Neural crest cell (in vitro differentiated cells): ENCODE results near the gene STX19. TPM values are rescaled to one million over a fixed set of nuclear protein-coding genes. Genes with fewer than 3 reads are reported as not detected.
"Not testable (repeated sequence)": the region's sequence is repeated elsewhere in the genome, so short reads cannot be mapped to it uniquely, and the experiment has no call there.

Experiments used
- DNase-seq: peaks from one replicate; pipeline ENCODE4 v3.0.0; 2021; ENCODE audit warnings: low read depth, mixed read lengths, low spot score
- H3K27ac Mint-ChIP-seq: one replicate; pipeline ENCODE4 v1.8.0; 2021; ENCODE audit warnings: mild to moderate bottlenecking, mixed read lengths; ENCODE audit not compliant: unreplicated experiment
- H3K27me3 Mint-ChIP-seq: 2 replicates; pipeline ENCODE4 v1.8.0; 2021; ENCODE audit warnings: low read depth, mild to moderate bottlenecking, mixed read lengths
- H3K36me3 Mint-ChIP-seq: 2 replicates; pipeline ENCODE4 v1.8.0; 2021; ENCODE audit warnings: low read depth, mild to moderate bottlenecking, mixed read lengths
- H3K4me1 Mint-ChIP-seq: 2 replicates; pipeline ENCODE4 v1.8.0; 2021; ENCODE audit warnings: mixed read lengths
- H3K4me3 Mint-ChIP-seq: one replicate; pipeline ENCODE4 v1.8.0; 2021; ENCODE audit warnings: mild to moderate bottlenecking, mixed read lengths
- H3K9me3 Mint-ChIP-seq: 2 replicates; pipeline ENCODE4 v1.8.0; 2021; ENCODE audit warnings: mixed read lengths
- total RNA-seq: library from RNA; stranded (reverse); gene quantifications from 2 replicates; pipeline ENCODE4 v1.2.1, GENCODE V29; 2021
- TF ChIP-seq, protein P1 (sequence below): fragments of 200-600 bp; sonication (generic); conservative IDR thresholded peaks from 2 replicates; pipeline ENCODE4 v1.5.0; 2021; ENCODE audit warnings: antibody characterized with exemption, mild to moderate bottlenecking

Gene STX19
- total RNA-seq, 1 donor from 2014 or later, result not detected

DNA sequence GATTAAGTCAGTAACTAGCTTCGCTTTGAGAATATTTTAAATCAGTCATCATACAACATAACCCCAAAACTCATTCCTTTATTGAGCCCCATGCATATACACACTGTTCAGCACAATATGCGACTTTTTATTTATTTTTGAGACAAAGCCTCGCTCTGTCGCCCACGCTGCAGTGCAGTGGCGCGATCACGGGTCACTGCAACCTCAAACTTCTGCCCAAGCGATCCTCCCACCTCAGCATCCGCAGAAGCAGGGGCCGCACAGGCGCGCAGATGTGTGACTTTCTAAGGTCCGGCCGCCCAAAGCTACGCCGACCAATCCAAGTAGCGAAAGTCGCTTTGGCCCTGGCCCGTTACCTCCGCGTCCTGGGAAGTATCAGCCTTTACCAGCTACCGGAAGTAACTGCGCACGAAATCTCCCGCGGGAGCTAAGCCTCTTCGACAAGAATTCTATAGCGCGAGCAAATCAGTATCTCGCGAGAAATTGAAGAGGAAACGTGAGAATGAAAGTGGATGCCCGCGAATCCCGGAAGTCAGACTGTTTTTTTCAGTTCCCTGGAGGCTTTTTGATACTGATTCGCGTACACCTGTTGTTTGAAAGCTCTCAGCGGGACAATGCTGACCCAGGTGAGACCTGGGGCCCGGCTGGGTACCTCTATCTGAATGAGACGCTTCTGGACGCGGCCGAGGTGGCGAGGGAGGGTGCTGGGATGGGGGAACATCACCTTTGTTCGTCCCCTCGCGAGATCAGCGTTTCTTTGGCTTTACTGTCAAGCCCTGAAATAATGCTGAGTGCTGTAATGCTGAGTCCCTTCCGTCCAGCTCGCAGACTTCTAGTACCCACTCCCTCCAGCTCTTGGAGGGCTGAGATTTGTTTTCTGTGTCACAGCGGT lies 34.4 kb upstream of the STX19 start, which contains the start of the genes DHFR2 and NSUN3:
Gene DHFR2 (minus strand): TSS at position 404 of the 892 bp plus-strand sequence. CDS start 1,405 bp downstream, outside the sequence.
Gene NSUN3 (plus strand): TSS at position 549 of the 892 bp plus-strand sequence. CDS start 66 bp downstream, at position 615.
- Mint-ChIP-seq H3K27ac (peak within 1 kb of the TSS; percentile 100), H3K36me3 (peaks cover 10% of the 10 kb centered on the region), H3K9me3 (no peaks in the 10 kb centered on the region), H3K4me1 (peaks cover 33% of the 10 kb centered on the region), H3K4me3 (peak within 1 kb of the TSS; percentile 97), H3K27me3 (no peaks in the 10 kb centered on the region)
- TF ChIP-seq, protein P1, sequence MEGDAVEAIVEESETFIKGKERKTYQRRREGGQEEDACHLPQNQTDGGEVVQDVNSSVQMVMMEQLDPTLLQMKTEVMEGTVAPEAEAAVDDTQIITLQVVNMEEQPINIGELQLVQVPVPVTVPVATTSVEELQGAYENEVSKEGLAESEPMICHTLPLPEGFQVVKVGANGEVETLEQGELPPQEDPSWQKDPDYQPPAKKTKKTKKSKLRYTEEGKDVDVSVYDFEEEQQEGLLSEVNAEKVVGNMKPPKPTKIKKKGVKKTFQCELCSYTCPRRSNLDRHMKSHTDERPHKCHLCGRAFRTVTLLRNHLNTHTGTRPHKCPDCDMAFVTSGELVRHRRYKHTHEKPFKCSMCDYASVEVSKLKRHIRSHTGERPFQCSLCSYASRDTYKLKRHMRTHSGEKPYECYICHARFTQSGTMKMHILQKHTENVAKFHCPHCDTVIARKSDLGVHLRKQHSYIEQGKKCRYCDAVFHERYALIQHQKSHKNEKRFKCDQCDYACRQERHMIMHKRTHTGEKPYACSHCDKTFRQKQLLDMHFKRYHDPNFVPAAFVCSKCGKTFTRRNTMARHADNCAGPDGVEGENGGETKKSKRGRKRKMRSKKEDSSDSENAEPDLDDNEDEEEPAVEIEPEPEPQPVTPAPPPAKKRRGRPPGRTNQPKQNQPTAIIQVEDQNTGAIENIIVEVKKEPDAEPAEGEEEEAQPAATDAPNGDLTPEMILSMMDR, result no peak
- DNase-seq, result peak; percentile 75

DNA sequence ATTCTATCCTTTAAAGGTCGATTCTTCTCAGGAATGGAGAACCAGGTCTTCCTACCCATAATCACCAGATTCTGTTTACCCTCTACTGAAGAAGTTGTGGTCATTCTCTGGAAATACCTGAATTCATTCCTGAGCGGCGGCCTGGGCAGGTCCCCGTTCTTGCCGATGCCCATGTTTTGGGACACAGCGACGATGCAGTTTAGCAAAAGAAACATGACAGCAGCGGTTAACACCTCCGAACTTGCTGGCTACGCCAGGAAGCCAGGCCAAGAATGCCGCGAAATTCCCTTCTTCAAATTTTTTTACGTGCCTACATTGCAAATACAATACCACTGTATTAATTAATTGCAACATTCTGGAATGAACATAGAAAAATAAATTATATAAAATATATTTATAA lies 32.9 kb upstream of the STX19 start:
- no peak for DNase-seq
- Mint-ChIP-seq H3K9me3 (no peaks in the 10 kb centered on the region), H3K36me3 (peaks cover 5% of the 10 kb centered on the region), H3K27me3 (no peaks in the 10 kb centered on the region), H3K27ac (no peak overlapping the region), H3K4me1 (peaks cover 33% of the 10 kb centered on the region), H3K4me3 (no peak overlapping the region)
- TF ChIP-seq, protein P1, result no peak

DNA sequence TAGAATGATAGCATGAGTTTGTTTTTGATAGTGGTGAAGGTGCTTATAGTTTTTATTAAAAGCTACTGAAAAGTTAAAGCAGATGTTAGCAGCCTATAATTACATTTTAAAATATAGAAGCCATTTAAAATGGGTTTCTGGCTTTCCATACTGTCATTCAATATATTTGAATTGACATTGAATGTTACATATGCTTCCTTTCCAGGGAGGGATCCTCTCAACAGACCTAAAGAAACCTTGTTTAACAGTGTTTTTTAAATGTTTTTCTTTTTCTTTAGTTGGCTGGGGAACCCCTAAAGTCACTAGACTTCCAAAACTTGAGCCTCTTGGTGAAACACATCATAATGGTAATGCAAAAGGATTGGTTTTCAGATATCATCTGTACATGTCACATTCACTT lies 22.1 kb upstream of the STX19 start:
- no peak for DNase-seq
- Mint-ChIP-seq H3K27me3 (no peaks in the 10 kb centered on the region), H3K36me3 (peaks cover under 1% of the 10 kb centered on the region), H3K9me3 (no peaks in the 10 kb centered on the region), H3K4me3 (no peak overlapping the region), H3K27ac (no peak overlapping the region), H3K4me1 (no peaks in the 10 kb centered on the region)
- TF ChIP-seq, protein P1, result no peak

DNA sequence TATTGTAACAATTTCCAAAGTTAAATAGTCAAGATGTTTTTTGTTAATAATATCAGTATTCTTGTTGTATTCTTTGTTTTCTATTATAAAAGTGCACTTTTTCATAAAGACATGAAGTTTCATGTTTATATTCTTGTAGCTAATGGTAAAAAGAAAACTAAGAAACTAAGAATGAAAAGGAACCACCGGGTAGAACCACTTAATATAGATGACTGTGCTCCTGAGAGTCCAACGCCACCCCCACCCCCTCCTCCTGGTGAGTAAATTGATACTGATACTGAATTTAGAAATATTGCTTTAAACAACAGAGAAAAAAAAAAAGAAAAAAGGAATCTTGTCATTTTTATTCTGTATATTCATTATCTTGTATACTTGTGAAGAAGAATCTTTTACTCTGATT lies 20.9 kb upstream of the STX19 start:
- Mint-ChIP-seq H3K27me3 (no peaks in the 10 kb centered on the region), H3K36me3 (peaks cover 9% of the 10 kb centered on the region), H3K4me1 (no peaks in the 10 kb centered on the region), H3K9me3 (no peaks in the 10 kb centered on the region), H3K27ac (no peak overlapping the region), H3K4me3 (no peak overlapping the region)
- DNase-seq, result no peak
- TF ChIP-seq, protein P1, result no peak

DNA sequence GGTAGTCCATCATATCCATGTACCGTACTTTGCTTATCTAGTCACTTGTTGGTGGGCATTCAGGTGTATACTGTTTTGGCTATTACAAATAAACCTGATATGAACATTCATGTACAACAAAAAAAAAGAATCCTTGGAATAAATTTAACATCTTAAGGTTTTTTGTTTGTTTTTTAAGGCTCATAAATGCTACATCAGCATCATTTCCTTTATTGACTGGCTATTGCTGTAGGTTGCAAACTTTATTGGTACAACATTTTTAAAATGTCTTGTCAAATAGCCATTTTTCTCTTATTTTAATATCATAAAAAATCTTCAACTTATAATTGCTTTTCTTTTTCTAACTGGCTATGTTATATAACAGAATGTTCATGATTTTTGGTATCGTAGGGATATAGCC lies 18.1 kb upstream of the STX19 start:
- Mint-ChIP-seq H3K27ac (no peak overlapping the region), H3K9me3 (no peaks in the 10 kb centered on the region), H3K36me3 (peaks cover 15% of the 10 kb centered on the region), H3K27me3 (no peaks in the 10 kb centered on the region), H3K4me3 (no peak overlapping the region), H3K4me1 (no peaks in the 10 kb centered on the region)
- DNase-seq, result no peak
- TF ChIP-seq, protein P1, result no peak

DNA sequence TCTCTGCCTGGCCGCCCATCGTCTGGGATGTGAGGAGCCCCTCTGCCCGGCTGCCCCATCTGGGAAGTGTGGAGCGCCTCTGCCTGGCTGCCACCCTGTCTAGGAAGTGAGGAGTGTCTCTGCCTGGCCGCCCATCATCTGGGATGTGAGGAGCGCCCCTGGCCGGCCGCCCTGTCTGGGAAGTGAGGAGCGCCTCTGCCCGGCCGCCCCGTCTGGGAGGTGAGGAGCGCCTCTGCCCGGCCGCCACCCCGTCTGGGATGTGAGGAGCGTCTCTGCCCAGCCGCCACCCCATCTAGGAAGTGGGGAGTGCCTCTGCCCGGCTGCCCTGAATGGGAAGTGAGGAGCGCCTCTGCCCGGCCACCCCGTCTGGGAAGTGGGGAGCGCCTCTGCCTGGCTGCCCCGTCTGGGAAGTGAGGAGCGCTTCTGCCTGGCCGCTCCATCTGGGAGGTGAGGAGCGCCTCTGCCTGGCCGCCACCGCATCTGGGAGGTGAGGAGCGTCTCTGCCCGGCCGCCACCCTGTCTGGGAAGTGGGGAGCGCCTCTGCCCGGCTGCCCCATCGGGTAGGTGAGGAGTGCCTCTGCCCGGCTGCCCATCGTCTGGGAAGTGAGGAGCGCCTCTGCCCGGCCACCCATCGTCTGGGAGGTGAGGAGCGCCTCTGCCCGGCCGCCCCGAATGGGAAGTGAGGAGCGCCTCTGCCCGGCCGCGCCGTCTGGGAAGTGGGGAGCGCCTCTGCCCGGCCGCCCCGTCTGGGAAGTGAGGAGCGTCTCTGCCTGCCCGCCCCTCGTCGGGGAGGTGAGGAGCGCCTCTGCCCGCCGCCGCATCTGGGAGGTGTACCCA lies 15.9 kb upstream of the STX19 start:
- H3K9me3 Mint-ChIP-seq, DNase-seq, H3K4me1 Mint-ChIP-seq, H3K27ac Mint-ChIP-seq, H3K27me3 Mint-ChIP-seq, H3K4me3 Mint-ChIP-seq: not testable (repeated sequence)
- H3K36me3 Mint-ChIP-seq, result peaks cover 19% of the 10 kb centered on the region
